Gastroesophageal sphincter (tissue), 3 donors: Measurements from ENCODE around the gene TMC1.

ENCODE experiments used
- CTCF ChIP-seq, 4 experiments: fragments of 200-600 bp in 2 of 4; fragments of 450-650 bp in 2 of 4; sonication (generic) in 1 of 4; IDR thresholded peaks; one replicate each; pipeline ENCODE4 v1.5.1; 2017 to 2019; ENCODE audit warnings: antibody characterized with exemption in 4 of 4, mild to moderate bottlenecking in 2 of 4, moderate library complexity in 2 of 4
- EP300 ChIP-seq: sonication (generic); formaldehyde crosslinking; IDR thresholded peaks from one replicate; pipeline ENCODE4 v1.6.1; 2017; ENCODE audit warnings: antibody characterized with exemption, mild to moderate bottlenecking

- TF ChIP-seq EP300 (no peak), CTCF (IDR thresholded peaks at IDR 0.05) (no peak)
Measured at GRCh38 chr9:72477930-72478518, 43.4 kb upstream of the TMC1 start.
